IPS DF 4.7 (cell line): ENCODE results near the gene ABLIM1.

Experiments
- DNase-seq: peaks from one replicate; pipeline ENCODE4 v3.0.0-alpha.2; 2013; ENCODE audit warnings: low spot score; ENCODE audit errors: extremely low read depth

The ABLIM1 gene

GRCh38 chr10:114392112-114392835 lies 265.8 kb downstream of the ABLIM1 start:
- no peak for DNase-seq

GRCh38 chr10:114391599-114391998 lies 266.5 kb downstream of the ABLIM1 start:
- DNase-seq: no peak

- DNase-seq: no peak
These were observed 268.6 kb downstream of the ABLIM1 start for GRCh38 chr10:114389426-114389825.

GRCh38 chr10:114388275-114388674 lies 269.8 kb downstream of the ABLIM1 start:
- no peak for DNase-seq

GRCh38 chr10:114387784-114388183 lies 270.3 kb downstream of the ABLIM1 start:
- no peak for DNase-seq

- DNase-seq: no peak
These were observed 271.6 kb downstream of the ABLIM1 start for GRCh38 chr10:114386452-114386851.

- no peak for DNase-seq
These were observed 272.5 kb downstream of the ABLIM1 start for GRCh38 chr10:114385557-114385956.

- no peak for DNase-seq
These were observed 273.5 kb downstream of the ABLIM1 start for GRCh38 chr10:114384601-114385000.

- DNase-seq: no peak
These were observed 273.9 kb downstream of the ABLIM1 start for GRCh38 chr10:114384181-114384580.
